Endodermal cell (in vitro differentiated cells): ENCODE data around the gene LMBR1. TPM values are rescaled to one million over a fixed set of nuclear protein-coding genes. Genes with fewer than 3 reads are reported as not detected.
"Not testable (repeated sequence)": the region's sequence is repeated elsewhere in the genome, so short reads cannot be mapped to it uniquely, and the experiment has no call there.

Source experiments
- DNase-seq: peaks from one replicate; pipeline ENCODE4 v3.0.0-alpha.2; 2017
- H3K27ac ChIP-seq: 2 replicates; pipeline ENCODE4 v1.5.1; 2013; ENCODE audit warnings: mild to moderate bottlenecking, low read depth, low read length, moderate library complexity
- H3K27me3 ChIP-seq: 2 replicates; pipeline ENCODE4 v1.6.1; 2013; ENCODE audit warnings: mild to moderate bottlenecking, low read length, moderate library complexity; ENCODE audit not compliant: insufficient read depth, control insufficient read depth, poor library complexity, severe bottlenecking
- H3K36me3 ChIP-seq: 2 replicates; pipeline ENCODE4 v1.7.0; 2013; ENCODE audit warnings: mild to moderate bottlenecking, low read length, moderate library complexity; ENCODE audit not compliant: control insufficient read depth, insufficient read depth
- H3K4me1 ChIP-seq: one replicate; pipeline ENCODE4 v1.7.0; 2013; ENCODE audit warnings: low read length; ENCODE audit not compliant: control insufficient read depth, insufficient read depth
- H3K4me3 ChIP-seq: 2 replicates; pipeline ENCODE4 v1.5.1; 2013; ENCODE audit warnings: mild to moderate bottlenecking, low read length, moderate library complexity
- H3K9ac ChIP-seq: 2 replicates; pipeline ENCODE4 v1.6.1; 2013; ENCODE audit warnings: mild to moderate bottlenecking, low read length, moderate library complexity; ENCODE audit not compliant: poor library complexity, severe bottlenecking; ENCODE audit errors: extremely low read depth
- H3K9me3 ChIP-seq: 2 replicates; pipeline ENCODE4 v1.6.1; 2013; ENCODE audit warnings: mild to moderate bottlenecking, low read length, moderate library complexity; ENCODE audit not compliant: control insufficient read depth
- H3K27ac Mint-ChIP-seq: 2 replicates; pipeline ENCODE4 v1.8.0; 2020; ENCODE audit warnings: mixed read lengths
- H3K27me3 Mint-ChIP-seq: 2 replicates; pipeline ENCODE4 v1.8.0; 2021; ENCODE audit warnings: mild to moderate bottlenecking, mixed read lengths; ENCODE audit not compliant: insufficient read depth
- H3K36me3 Mint-ChIP-seq: 2 replicates; pipeline ENCODE4 v1.8.0; 2020; ENCODE audit warnings: low read depth, mixed read lengths
- H3K4me1 Mint-ChIP-seq: 2 replicates; pipeline ENCODE4 v1.8.0; 2020; ENCODE audit warnings: mixed read lengths
- H3K4me3 Mint-ChIP-seq: 2 replicates; pipeline ENCODE4 v1.8.0; 2020; ENCODE audit warnings: mild to moderate bottlenecking, moderate library complexity, mixed read lengths
- H3K9me3 Mint-ChIP-seq: 2 replicates; pipeline ENCODE4 v1.8.0; 2020; ENCODE audit warnings: mild to moderate bottlenecking, mixed read lengths
- CTCF ChIP-seq: fragments of 200-600 bp; sonication (generic); conservative IDR thresholded peaks from 2 replicates; pipeline ENCODE4 v1.5.0; 2021; ENCODE audit warnings: antibody characterized with exemption, mild to moderate bottlenecking
- WGBS, 2 experiments: methylation state at CpG; one replicate each; pipeline versions ENCODE4 v1.1.5 to v1.1.7; 2013; ENCODE audit warnings: missing lambda C conversion rate in 2 of 2, mixed read lengths in 1 of 2; ENCODE audit not compliant: insufficient coverage in 1 of 2, insufficient read length in 1 of 2; 5-methylcytosine and 5-hydroxymethylcytosine counted together
- total RNA-seq, 2 donors: library from RNA; stranded (reverse); fragmentation: NEBNext Ultra II Directional in 1 of 2; extraction: Animal tissue kit (Norgen Biotek cat#: 25700) in 1 of 2; gene quantifications; 2 replicates in 1 of 2; 3 replicates in 1 of 2; pipeline ENCODE4 v1.2.1, GENCODE V29; 2021

The LMBR1 gene
- total RNA-seq, 2 donors from 2014 or later = 80.9 to 88.3 TPM

- DNase-seq = no peak
- Mint-ChIP-seq H3K36me3 (peaks cover 13% of the 10 kb centered on the region), H3K4me3 (no peak overlapping the region), H3K27ac (peak overlapping the region; percentile 75), H3K4me1 (peaks cover 13% of the 10 kb centered on the region), H3K9me3 (no peaks in the 10 kb centered on the region), H3K27me3 (no peaks in the 10 kb centered on the region)
- H3K36me3 ChIP-seq = peaks cover 9% of the 10 kb centered on the region
- H3K9ac ChIP-seq = no peak overlapping the region
- no peaks in the 10 kb centered on the region for H3K9me3 ChIP-seq
- 100% methylated on average over 1 of the region's 1 CpG; no CpG with 5 or more reads in 1 of the 2 experiments for WGBS, 2 experiments
- no peaks in the 10 kb centered on the region for H3K27me3 ChIP-seq
- no peak overlapping the region for H3K4me3 ChIP-seq
- peak; percentile 75 for TF ChIP-seq CTCF
- no peak overlapping the region for H3K27ac ChIP-seq
- no peaks in the 10 kb centered on the region for H3K4me1 ChIP-seq
Observed at GRCh38 chr7:156816943-156817572, 75.9 kb downstream of the LMBR1 start.

DNA sequence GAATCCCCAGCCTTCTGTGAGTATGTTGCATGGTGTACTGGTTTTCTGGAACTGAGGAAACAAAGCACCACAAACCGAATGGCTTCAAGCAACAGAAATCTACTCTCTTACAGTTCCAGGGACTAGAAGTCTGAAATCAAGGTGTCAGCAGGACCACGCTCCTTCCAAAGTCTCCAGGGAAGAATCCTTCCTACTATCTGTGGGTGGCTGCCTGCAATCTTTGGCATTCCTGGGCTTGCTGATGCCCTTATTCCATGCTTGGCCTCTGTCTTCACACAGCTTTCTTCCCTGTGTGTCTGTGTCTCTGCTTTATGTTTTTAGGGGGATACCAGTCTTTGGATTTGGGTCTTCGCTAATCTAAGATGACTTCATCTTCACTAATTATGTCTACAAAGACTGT, 81.3 kb downstream of the LMBR1 start:
- no peak overlapping the region for H3K4me3 Mint-ChIP-seq
- no peak overlapping the region for H3K27ac ChIP-seq
- DNase-seq = no peak
- no peaks in the 10 kb centered on the region for H3K4me1 ChIP-seq
- no peak for TF ChIP-seq CTCF
- H3K27me3 Mint-ChIP-seq = no peaks in the 10 kb centered on the region
- H3K27me3 ChIP-seq = no peaks in the 10 kb centered on the region
- H3K36me3 ChIP-seq = peaks cover 35% of the 10 kb centered on the region
- H3K36me3 Mint-ChIP-seq = peaks cover 11% of the 10 kb centered on the region
- H3K9ac ChIP-seq = no peak overlapping the region
- no peaks in the 10 kb centered on the region for H3K9me3 ChIP-seq
- no peaks in the 10 kb centered on the region for H3K4me1 Mint-ChIP-seq
- no peak overlapping the region for H3K27ac Mint-ChIP-seq
- no peaks in the 10 kb centered on the region for H3K9me3 Mint-ChIP-seq
- WGBS, 2 experiments = 90 to 92% methylated on average over 2 to 3 of the region's 3 CpGs
- no peak overlapping the region for H3K4me3 ChIP-seq

- not testable (repeated sequence) for H3K4me1 Mint-ChIP-seq, H3K9ac ChIP-seq, H3K4me1 ChIP-seq, H3K27me3 Mint-ChIP-seq, H3K4me3 Mint-ChIP-seq, H3K4me3 ChIP-seq, H3K27ac ChIP-seq, H3K27ac Mint-ChIP-seq, DNase-seq, H3K27me3 ChIP-seq, H3K9me3 Mint-ChIP-seq, H3K9me3 ChIP-seq
- peaks cover 16% of the 10 kb centered on the region for H3K36me3 Mint-ChIP-seq
- peaks cover 25% of the 10 kb centered on the region for H3K36me3 ChIP-seq
- WGBS, 2 experiments = no CpG with 5 or more reads among the region's 4 CpGs
Observed at GRCh38 chr7:156803656-156804055, 89.3 kb downstream of the LMBR1 start.

DNA sequence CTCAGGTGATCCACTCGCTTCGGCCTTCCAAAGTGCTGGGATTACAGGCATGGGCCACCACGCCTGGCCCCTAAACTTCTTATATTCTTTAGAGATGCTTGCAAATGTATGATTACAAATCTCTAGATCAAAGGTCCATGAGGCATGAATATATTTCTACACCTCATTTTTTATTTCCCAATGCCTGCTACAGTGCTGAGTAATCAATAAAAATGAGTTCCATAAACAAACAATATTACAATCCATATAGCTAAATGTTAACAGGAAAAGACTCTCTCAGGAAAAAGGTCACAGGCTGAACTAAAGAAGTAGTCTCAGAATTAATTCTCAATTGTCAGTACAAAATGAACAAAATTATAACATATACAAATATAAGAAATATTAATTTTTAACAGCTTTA, 90.8 kb downstream of the LMBR1 start:
- Histone ChIP-seq H3K9me3 (no peaks in the 10 kb centered on the region), H3K27me3 (no peaks in the 10 kb centered on the region), H3K27ac (no peak overlapping the region), H3K4me1 (no peaks in the 10 kb centered on the region), H3K36me3 (peaks cover 16% of the 10 kb centered on the region), H3K4me3 (no peak overlapping the region), H3K9ac (no peak overlapping the region)
- H3K4me1 Mint-ChIP-seq = no peaks in the 10 kb centered on the region
- no peak for TF ChIP-seq CTCF
- H3K4me3 Mint-ChIP-seq = no peak overlapping the region
- WGBS, 2 experiments = 93 to 100% methylated on average over 1 to 3 of the region's 3 CpGs
- no peaks in the 10 kb centered on the region for H3K9me3 Mint-ChIP-seq
- H3K27me3 Mint-ChIP-seq = no peaks in the 10 kb centered on the region
- H3K27ac Mint-ChIP-seq = no peak overlapping the region
- DNase-seq = no peak
- H3K36me3 Mint-ChIP-seq = peaks cover 16% of the 10 kb centered on the region
